ENCODE data around the gene RCOR2.
"Not testable (repeated sequence)": the region's sequence is repeated elsewhere in the genome, so short reads cannot be mapped to it uniquely, and the experiment has no call there.

Gene RCOR2

GRCh38 chr11:63876616-63877015 is 40.3 kb downstream of the RCOR2 start:
- no peak for DNase-seq

GRCh38 chr11:63875506-63876065 is 41.4 kb downstream of the RCOR2 start:
- DNase-seq: no peak

GRCh38 chr11:63874511-63874910 is 42.5 kb downstream of the RCOR2 start:
- no peak for DNase-seq

- no peak for DNase-seq
Measured at GRCh38 chr11:63873311-63873710, 43.7 kb downstream of the RCOR2 start.

GRCh38 chr11:63872800-63873197 is 44.2 kb downstream of the RCOR2 start:
- no peak for DNase-seq

- peak; percentile 35 for DNase-seq
Measured at GRCh38 chr11:63871962-63872799, 44.8 kb downstream of the RCOR2 start.

- DNase-seq: peak; percentile 8
Measured at GRCh38 chr11:63870351-63871140, 46.4 kb downstream of the RCOR2 start.

GRCh38 chr11:63869683-63870082 is 47.3 kb downstream of the RCOR2 start:
- peak; percentile 20 for DNase-seq

- no peak for DNase-seq
Measured at GRCh38 chr11:63869171-63869591, 47.8 kb downstream of the RCOR2 start.

GRCh38 chr11:63868399-63869064 is 48.4 kb downstream of the RCOR2 start:
- DNase-seq: no peak

GRCh38 chr11:63867511-63867910 is 49.5 kb downstream of the RCOR2 start:
- no peak for DNase-seq

- peak; percentile 86 for DNase-seq
Measured at GRCh38 chr11:63866211-63866610, 50.8 kb downstream of the RCOR2 start.

- not testable (repeated sequence) for DNase-seq
Measured at GRCh38 chr11:63863620-63864019, 53.3 kb downstream of the RCOR2 start.

- DNase-seq: no peak
Measured at GRCh38 chr11:63862923-63863322, 54.0 kb downstream of the RCOR2 start.

Measured in stimulated activated CD4-positive, alpha-beta T cell treated with anti-CD3 and anti-CD28 coated beads, Interleukin-1b, Interleukin-23, amount 100 ng/mL, for 48 hours (primary cell).